HG03442 (cell line): ENCODE results near the gene TMA7.

Experiments
- ATAC-seq: cut with Tn5 transposase; IDR thresholded peaks from one replicate; pipeline ENCODE4 v1.9.1; 2021; ENCODE audit warnings: mild to moderate bottlenecking, moderate library complexity; ENCODE audit not compliant: unreplicated experiment

TMA7 gene

DNA sequence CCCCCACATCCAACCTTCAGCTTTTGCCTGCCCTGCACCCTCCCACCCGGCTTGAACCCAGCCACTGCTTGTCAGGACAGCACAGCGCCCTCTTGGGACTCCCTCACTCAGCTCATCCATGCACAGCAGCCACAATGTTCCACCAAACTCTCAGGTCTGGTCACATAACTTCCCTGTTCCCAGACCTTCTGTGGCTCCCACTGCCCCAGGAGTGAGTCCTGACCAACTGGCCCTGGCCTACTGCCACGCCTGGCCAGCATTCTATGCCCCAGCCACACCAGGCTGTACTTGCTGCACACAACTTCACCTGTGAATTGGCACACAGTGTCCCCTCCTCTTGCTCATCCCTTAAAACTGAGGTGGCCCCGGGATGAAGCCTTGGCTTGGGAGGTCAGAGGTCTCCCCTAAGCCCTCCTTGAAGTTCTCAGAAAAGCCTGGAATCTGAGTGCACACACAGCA lies 31.2 kb upstream of the TMA7 start:
- no peak for ATAC-seq

DNA sequence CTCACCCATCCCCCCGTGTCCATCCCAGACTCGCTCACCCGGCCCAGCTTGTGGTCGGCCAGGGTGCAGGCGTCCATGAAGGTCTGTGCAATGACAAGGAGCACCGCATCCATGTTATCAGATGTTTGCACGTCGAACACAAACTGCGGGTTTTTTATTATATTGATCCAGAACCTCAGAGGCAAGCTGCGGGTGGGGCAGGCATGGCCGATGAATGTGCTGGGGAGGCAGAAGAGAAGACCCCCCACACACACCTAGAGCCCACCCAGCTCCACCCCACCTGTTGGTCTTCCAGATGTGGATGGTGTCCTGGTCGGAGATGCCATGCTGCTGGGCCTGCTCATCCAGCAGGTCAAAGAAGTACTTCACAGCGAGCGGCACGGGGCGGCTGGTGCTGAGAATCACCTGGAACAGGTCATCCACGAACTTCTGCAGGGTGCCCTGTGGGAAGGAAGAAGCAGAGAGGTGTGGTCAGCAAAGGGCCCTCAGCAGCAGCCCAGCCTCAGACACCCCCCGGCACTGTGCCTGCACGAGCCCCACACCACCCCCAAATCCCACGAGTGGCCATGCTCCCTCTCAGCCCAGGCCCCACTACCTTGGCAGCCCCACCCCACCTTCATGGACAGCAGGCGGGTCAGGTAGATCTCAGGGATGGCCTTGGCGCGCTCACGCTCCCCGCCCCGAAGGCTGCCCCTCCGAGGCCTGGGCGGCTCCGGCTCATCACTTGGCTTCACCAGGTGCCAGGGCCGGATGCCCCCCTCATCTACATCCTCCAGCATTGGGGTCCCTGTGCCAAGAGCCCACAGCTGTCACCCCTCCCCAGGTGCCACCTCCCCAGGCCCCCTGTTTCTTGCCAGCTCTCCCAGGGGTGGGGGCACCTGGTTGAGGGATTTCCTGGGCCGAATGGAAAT lies 30.5 kb upstream of the TMA7 start:
- ATAC-seq = no peak

- ATAC-seq = no peak
These were observed 29.6 kb upstream of the TMA7 start for GRCh38 chr3:48410205-48411040.

GRCh38 chr3:48411041-48411588 lies 28.9 kb upstream of the TMA7 start:
- ATAC-seq = no peak

DNA sequence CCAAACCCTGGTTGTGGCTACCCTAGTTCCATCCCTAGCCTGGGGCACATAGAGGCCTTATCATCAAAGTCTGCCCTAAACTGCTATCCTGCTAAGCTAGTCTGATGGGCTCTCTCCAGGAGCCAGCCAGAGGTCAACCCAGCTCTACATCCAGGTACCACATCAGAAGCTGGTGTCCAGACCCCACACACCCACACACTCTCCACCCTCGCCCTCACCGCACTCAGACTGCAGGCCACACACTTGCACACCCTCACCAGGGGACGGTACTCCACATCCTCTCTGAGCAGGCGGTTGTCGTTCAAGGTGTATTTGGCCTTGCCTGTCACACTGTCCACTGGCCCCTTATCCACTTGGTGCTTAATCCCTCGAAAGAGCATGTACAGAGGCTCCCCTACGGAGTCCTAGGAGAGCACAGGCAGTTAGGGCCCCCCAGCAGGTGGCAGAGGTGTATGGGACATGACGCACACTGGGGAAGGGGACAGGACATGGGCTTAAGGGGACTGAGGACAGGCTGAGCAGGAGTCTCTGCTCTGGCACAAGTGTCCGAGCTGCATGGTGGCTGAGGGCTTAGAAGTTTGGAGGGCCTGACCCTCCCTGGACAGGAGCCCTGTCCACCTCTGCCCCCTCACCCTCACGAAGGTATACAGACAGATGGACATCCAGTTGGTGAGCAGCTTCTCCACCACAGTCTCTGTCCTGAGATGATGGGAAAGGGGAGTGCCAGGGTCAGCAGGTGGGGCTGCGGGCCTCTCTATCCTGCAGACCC lies 28.3 kb upstream of the TMA7 start:
- ATAC-seq = no peak

DNA sequence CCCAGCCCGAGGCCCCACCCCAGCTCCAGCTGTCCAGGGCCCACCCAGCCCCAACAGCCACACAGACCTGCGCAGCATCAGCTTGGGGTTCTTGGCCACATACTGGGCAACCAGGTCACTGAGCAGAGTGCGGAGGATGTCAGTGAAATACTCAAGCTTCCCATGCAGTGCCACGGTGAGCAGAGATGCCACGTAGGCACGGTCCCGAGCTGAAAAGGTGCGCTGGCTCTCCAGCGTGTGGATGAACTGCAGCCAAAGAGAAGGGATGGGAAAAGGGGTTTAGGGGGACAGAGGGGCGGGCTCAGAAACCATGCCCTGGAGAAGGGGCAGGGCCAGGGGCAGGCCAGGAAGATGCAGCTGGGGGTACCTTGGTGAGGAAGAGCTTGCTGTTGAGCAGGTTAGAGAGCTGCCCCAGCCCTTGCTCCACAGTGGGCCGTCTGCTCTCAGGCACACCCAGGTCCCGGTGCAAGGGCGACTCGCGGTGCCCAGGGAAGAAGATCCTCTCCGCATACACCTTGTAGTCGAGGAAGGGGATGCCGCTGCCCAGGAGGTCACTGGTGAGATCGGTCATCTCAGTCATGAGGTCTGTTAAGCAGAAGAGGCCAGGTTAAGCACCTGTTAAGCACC lies 27.6 kb upstream of the TMA7 start:
- no peak for ATAC-seq

GRCh38 chr3:48413086-48413485 lies 27.0 kb upstream of the TMA7 start:
- ATAC-seq = no peak

- ATAC-seq = no peak
These were observed 26.4 kb upstream of the TMA7 start for GRCh38 chr3:48413611-48414010.

GRCh38 chr3:48414376-48415250 lies 25.4 kb upstream of the TMA7 start:
- ATAC-seq = no peak

GRCh38 chr3:48415251-48415953 lies 24.7 kb upstream of the TMA7 start:
- no peak for ATAC-seq

DNA sequence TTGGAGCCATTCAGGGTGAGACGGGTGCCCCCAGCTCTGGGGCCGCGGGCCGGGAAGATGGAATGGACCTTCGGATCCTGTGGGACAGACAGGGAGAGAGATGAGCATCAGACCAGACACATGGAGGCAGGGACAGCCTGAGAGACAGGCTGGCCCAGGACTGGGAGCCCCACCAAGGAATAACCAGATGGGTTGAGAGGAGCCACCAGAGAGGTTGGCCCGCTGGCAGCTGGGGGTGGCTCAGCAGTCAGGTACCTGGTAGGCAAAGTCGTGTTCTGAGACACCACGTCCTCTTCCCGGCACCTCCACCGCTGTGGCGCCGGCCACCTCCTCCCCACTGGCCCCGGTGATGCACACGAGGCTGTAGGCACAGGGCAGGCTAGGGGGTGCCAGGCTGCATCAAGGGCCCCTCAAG lies 24.0 kb upstream of the TMA7 start:
- no peak for ATAC-seq

- ATAC-seq = no peak
These were observed 23.5 kb upstream of the TMA7 start for GRCh38 chr3:48416546-48416945.

DNA sequence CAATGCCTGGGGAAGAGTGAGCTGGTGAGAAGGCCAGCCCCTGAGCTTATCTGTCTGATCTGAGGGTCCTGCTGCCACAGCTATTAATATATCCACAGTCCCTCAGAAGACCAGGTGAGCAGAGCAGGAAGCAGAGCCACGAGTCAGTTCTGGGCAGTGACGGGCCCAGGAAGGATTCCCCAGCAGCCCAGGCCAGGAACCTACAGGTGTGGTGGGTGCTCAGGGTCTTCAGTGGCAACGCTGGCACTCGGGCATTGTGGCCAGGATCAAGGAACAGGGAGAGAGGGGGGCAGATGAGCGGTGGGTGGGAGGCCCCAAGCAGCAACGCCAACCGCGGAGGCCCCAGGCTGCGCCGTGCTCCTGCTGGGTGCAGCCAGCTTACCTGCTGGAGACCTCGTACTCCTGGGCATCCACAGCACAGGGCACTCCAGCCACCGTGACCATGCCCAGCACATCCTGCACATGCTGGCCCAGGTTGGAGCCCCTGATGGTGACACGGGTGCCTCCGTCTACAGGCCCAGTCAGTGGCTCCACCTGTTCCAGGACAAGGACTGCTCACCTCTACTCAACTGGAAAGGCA lies 22.4 kb upstream of the TMA7 start:
- ATAC-seq = no peak

DNA sequence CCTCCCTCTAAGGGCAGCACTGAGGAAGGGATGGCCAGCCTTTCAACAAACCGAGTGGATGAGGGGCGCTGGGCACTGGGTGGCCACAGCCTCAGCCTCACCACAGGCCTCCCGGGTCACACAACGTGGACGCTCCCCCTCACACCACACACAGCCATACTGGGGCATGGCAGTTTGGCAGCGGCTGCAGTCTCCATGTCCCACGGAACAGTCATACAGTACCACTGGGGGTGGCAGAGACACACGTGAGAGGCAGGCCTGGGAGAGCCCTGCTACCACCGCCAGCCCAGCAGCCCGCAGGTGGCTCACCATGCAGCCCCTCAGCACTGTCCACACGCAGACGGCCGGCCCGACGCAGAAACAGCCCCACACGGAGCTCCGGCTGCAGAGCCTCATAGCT lies 21.9 kb upstream of the TMA7 start:
- no peak for ATAC-seq

DNA sequence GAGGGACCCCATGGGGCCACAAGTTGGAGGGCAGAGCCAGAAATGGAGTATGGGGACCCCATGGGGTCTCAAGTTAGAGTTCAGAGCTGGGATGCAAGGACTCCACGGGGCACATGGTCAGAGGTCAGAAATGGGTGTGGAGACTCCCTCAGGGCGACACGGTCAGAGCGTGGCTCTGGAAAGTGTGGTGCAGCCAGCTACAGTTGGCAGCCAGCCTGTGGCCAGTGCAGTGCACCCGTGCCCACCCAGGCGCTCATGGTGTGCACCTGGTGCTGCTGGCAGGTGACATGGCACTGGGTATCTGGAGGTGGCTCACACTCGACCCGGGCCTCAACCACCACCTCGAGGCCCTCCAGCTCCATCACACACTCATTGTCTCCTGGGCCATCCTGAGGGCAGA lies 21.4 kb upstream of the TMA7 start:
- ATAC-seq = no peak

DNA sequence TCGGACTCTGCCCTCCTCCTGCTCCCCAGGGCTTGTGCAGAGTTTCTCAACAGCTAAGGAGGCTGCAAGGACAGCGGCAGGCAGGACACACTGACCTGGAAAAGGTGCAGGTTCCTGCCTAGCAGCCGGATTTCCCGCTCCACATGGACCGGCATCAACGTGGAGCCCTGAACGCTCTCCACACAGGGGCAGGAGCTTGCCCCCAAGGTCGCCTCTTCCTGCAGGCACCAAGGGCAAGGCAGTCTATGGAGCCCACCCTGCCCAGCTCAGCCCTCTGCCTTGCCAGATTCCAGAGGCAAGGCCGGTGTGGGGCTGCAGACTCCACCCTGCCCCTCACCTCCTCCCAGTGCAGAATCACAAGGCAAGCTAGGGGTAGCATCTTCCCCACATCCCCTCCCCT lies 20.9 kb upstream of the TMA7 start:
- no peak for ATAC-seq

GRCh38 chr3:48419597-48419996 lies 20.5 kb upstream of the TMA7 start:
- no peak for ATAC-seq

GRCh38 chr3:48420561-48420960 lies 19.5 kb upstream of the TMA7 start:
- no peak for ATAC-seq
